H9 (cell line): ENCODE data around the gene DCUN1D2. TPM values are rescaled to one million over a fixed set of nuclear protein-coding genes. Genes with fewer than 3 reads are reported as not detected.

ENCODE experiments used
- DNase-seq: peaks from one replicate; pipeline ENCODE4 v3.0.0-alpha.2; 2017
- H2AFZ ChIP-seq: one replicate; pipeline ENCODE4 v1.6.1; 2013; ENCODE audit warnings: mild to moderate bottlenecking, low read length, control low read depth, moderate library complexity
- H2AK5ac ChIP-seq: 2 replicates; pipeline ENCODE4 v1.6.1; 2013; ENCODE audit warnings: low read length, control low read depth, mixed read lengths; ENCODE audit not compliant: insufficient read length
- H2BK120ac ChIP-seq: one replicate; pipeline ENCODE4 v1.6.1; 2013; ENCODE audit warnings: low read depth, mild to moderate bottlenecking, low read length, control low read depth, inconsistent platforms; ENCODE audit not compliant: poor library complexity, severe bottlenecking
- H2BK12ac ChIP-seq: 2 replicates; pipeline ENCODE4 v1.6.1; 2013; ENCODE audit warnings: low read length, control low read depth, mixed read lengths, low read depth; ENCODE audit not compliant: insufficient read length
- H2BK15ac ChIP-seq: 2 replicates; pipeline ENCODE4 v1.6.1; 2013; ENCODE audit warnings: low read depth, low read length, control low read depth
- H2BK20ac ChIP-seq: one replicate; pipeline ENCODE4 v1.6.1; 2013; ENCODE audit warnings: low read depth, mild to moderate bottlenecking, low read length, control low read depth, inconsistent platforms; ENCODE audit not compliant: poor library complexity, severe bottlenecking
- H2BK5ac ChIP-seq: 2 replicates; pipeline ENCODE4 v1.6.1; 2013; ENCODE audit warnings: low read length, control low read depth, mixed read lengths; ENCODE audit not compliant: insufficient read length
- H3K14ac ChIP-seq: 2 replicates; pipeline ENCODE4 v1.6.1; 2013; ENCODE audit warnings: low read length, control low read depth; ENCODE audit not compliant: insufficient read depth
- H3K18ac ChIP-seq: 2 replicates; pipeline ENCODE4 v1.6.1; 2013; ENCODE audit warnings: low read depth, mild to moderate bottlenecking, mixed read lengths, low read length, control low read depth; ENCODE audit not compliant: insufficient read length
- H3K23ac ChIP-seq: 2 replicates; pipeline ENCODE4 v1.6.1; 2013; ENCODE audit warnings: low read length, control low read depth, mixed read lengths, low read depth; ENCODE audit not compliant: insufficient read length
- H3K23me2 ChIP-seq: 2 replicates; pipeline ENCODE4 v1.6.1; 2013; ENCODE audit warnings: low read depth, mild to moderate bottlenecking, mixed read lengths, low read length, control low read depth; ENCODE audit not compliant: insufficient read length, poor library complexity, severe bottlenecking
- H3K27ac ChIP-seq: 2 replicates; pipeline ENCODE4 v1.5.1; 2013; ENCODE audit warnings: low read length, control low read depth, mixed read lengths, low read depth; ENCODE audit not compliant: insufficient read length
- H3K27me3 ChIP-seq: 2 replicates; pipeline ENCODE4 v1.6.1; 2013; ENCODE audit warnings: low read length, control low read depth, inconsistent platforms; ENCODE audit not compliant: insufficient read depth
- H3K4ac ChIP-seq: 2 replicates; pipeline ENCODE4 v1.6.1; 2013; ENCODE audit warnings: low read depth, mild to moderate bottlenecking, control low read depth, inconsistent platforms, low read length, moderate library complexity
- H3K4me1 ChIP-seq: 2 replicates; pipeline ENCODE4 v1.6.1; 2013; ENCODE audit warnings: low read length, control low read depth, inconsistent platforms; ENCODE audit not compliant: insufficient read depth
- H3K4me2 ChIP-seq: 2 replicates; pipeline ENCODE4 v1.6.1; 2013; ENCODE audit warnings: low read length, control low read depth, mixed read lengths; ENCODE audit not compliant: insufficient read length, insufficient read depth
- H3K56ac ChIP-seq: 2 replicates; pipeline ENCODE4 v1.6.1; 2013; ENCODE audit warnings: low read depth, mild to moderate bottlenecking, mixed read lengths, low read length, control low read depth; ENCODE audit not compliant: insufficient read length
- H3K79me1 ChIP-seq: 2 replicates; pipeline ENCODE4 v1.6.1; 2013; ENCODE audit warnings: low read depth, mild to moderate bottlenecking, moderate library complexity, low read length, control low read depth, inconsistent platforms; ENCODE audit not compliant: insufficient read depth, poor library complexity, severe bottlenecking
- H3K79me2 ChIP-seq: 2 replicates; pipeline ENCODE4 v1.6.1; 2013; ENCODE audit warnings: low read length, control low read depth, inconsistent platforms; ENCODE audit not compliant: insufficient read depth
- H3K9ac ChIP-seq: 2 replicates; pipeline ENCODE4 v1.6.1; 2013; ENCODE audit warnings: low read length, control low read depth, mixed read lengths; ENCODE audit not compliant: insufficient read length; ENCODE audit errors: extremely low read depth
- H3K9me3 ChIP-seq: one replicate; pipeline ENCODE4 v1.6.1; 2013; ENCODE audit warnings: low read depth, low read length, inconsistent platforms; ENCODE audit not compliant: control insufficient read depth
- H3T11ph ChIP-seq: one replicate; pipeline ENCODE4 v1.6.1; 2013; ENCODE audit warnings: mild to moderate bottlenecking, low read length, control low read depth, inconsistent platforms
- H4K20me1 ChIP-seq: one replicate; pipeline ENCODE4 v1.6.1; 2013; ENCODE audit not compliant: control insufficient read depth, insufficient read length, insufficient read depth
- H4K5ac ChIP-seq: 2 replicates; pipeline ENCODE4 v1.6.1; 2013; ENCODE audit warnings: low read depth, mild to moderate bottlenecking, mixed read lengths, low read length, control low read depth; ENCODE audit not compliant: insufficient read length
- H4K8ac ChIP-seq: replicated peaks from 2 replicates; pipeline ENCODE4 v1.6.1; 2013; ENCODE audit warnings: low read length, control low read depth, mixed read lengths, low read depth; ENCODE audit not compliant: insufficient read length
- H4K91ac ChIP-seq: 2 replicates; pipeline ENCODE4 v1.6.1; 2013; ENCODE audit warnings: low read depth, mild to moderate bottlenecking, moderate library complexity, mixed read lengths, low read length, control low read depth; ENCODE audit not compliant: insufficient read length
- H3K27ac Mint-ChIP-seq, 3 experiments: 2 replicates in 2 of 3; 3 replicates in 1 of 3; pipeline ENCODE4 v1.8.0; 2020 to 2021; ENCODE audit warnings: mixed read lengths in 3 of 3, mild to moderate bottlenecking in 1 of 3, moderate library complexity in 1 of 3
- H3K27me3 Mint-ChIP-seq: 2 replicates; pipeline ENCODE4 v1.8.0; 2021; ENCODE audit warnings: low read depth, mild to moderate bottlenecking, moderate library complexity, mixed read lengths
- H3K36me3 Mint-ChIP-seq, 3 experiments: 2 replicates in 2 of 3; 3 replicates in 1 of 3; pipeline ENCODE4 v1.8.0; 2020 to 2021; ENCODE audit warnings: low read depth in 3 of 3, mixed read lengths in 3 of 3; ENCODE audit not compliant: insufficient read depth in 1 of 3
- H3K4me1 Mint-ChIP-seq, 2 experiments: 2 replicates each; pipeline ENCODE4 v1.8.0; 2020; ENCODE audit warnings: mixed read lengths in 2 of 2
- H3K4me3 Mint-ChIP-seq, 2 experiments: 2 replicates in 1 of 2; 3 replicates in 1 of 2; pipeline ENCODE4 v1.8.0; 2020 to 2021; ENCODE audit warnings: mild to moderate bottlenecking in 2 of 2, mixed read lengths in 2 of 2, moderate library complexity in 1 of 2
- H3K9me3 Mint-ChIP-seq, 2 experiments: 2 replicates in 1 of 2; 3 replicates in 1 of 2; pipeline ENCODE4 v1.8.0; 2020; ENCODE audit warnings: mild to moderate bottlenecking in 2 of 2, mixed read lengths in 2 of 2, moderate library complexity in 1 of 2
- WGBS: extraction: QIAGEN DNeasy Blood & Tissue Kit; methylation state at CpG from one replicate; pipeline ENCODE4 v1.1.7; 2013; ENCODE audit warnings: missing lambda C conversion rate, low lambda C conversion rate, mixed read lengths; ENCODE audit not compliant: insufficient read length; ENCODE audit errors: extremely low coverage; 5-methylcytosine and 5-hydroxymethylcytosine counted together
- total RNA-seq: library from RNA; stranded (reverse); gene quantifications from 2 replicates; pipeline ENCODE4 v1.2.1, GENCODE V29; 2021
- TF ChIP-seq, protein P1 (sequence below): fragments of 200-600 bp; sonication (generic); conservative IDR thresholded peaks from 3 replicates; pipeline ENCODE4 v1.8.0; 2021; ENCODE audit warnings: antibody characterized with exemption, mild to moderate bottlenecking

Gene DCUN1D2
- total RNA-seq, 1 experiment from 2014 or later: 36.8 TPM

GRCh38 chr13:113475280-113475679, 15.2 kb downstream of the DCUN1D2 start:
- WGBS: no CpG with 5 or more reads among the region's 11 CpGs
- Mint-ChIP-seq H3K27me3 (no peaks in the 10 kb centered on the region), H3K4me3 (no peak overlapping the region; a peak in 1 of 5 replicates), H3K36me3 (peaks cover 13 to 81% (median 80%) of the 10 kb centered on the region in 3 experiments), H3K9me3 (no peaks in the 10 kb centered on the region; a peak in 1 of 5 replicates), H3K27ac (no peak overlapping the region; a peak in 1 of 7 replicates), H3K4me1 (peaks cover 2 to 17% of the 10 kb centered on the region in 2 experiments; a peak in 3 of 4 replicates)
- Histone ChIP-seq H2BK15ac (no peak overlapping the region), H4K5ac (no peak overlapping the region), H3K23me2 (peaks cover 2% of the 10 kb centered on the region), H2BK5ac (no peak overlapping the region), H3K4me2 (no peak overlapping the region), H2BK12ac (no peak overlapping the region), H3T11ph (no peak overlapping the region), H2AK5ac (no peak overlapping the region), H3K27me3 (no peaks in the 10 kb centered on the region), H3K27ac (no peak overlapping the region), H2AFZ (no peak overlapping the region), H3K79me1 (no peaks in the 10 kb centered on the region), H3K18ac (no peak overlapping the region), H3K14ac (no peak overlapping the region), H3K9ac (no peak overlapping the region), H3K9me3 (no peaks in the 10 kb centered on the region), H3K4ac (no peak overlapping the region), H2BK20ac (no peak overlapping the region), H2BK120ac (no peak overlapping the region), H4K20me1 (no peaks in the 10 kb centered on the region), H3K79me2 (no peaks in the 10 kb centered on the region), H3K56ac (no peak overlapping the region), H3K23ac (no peak overlapping the region), H4K8ac (no peak overlapping the region), H4K91ac (no peak overlapping the region), H3K4me1 (no peaks in the 10 kb centered on the region)
- no peak for DNase-seq
- TF ChIP-seq, protein P1, sequence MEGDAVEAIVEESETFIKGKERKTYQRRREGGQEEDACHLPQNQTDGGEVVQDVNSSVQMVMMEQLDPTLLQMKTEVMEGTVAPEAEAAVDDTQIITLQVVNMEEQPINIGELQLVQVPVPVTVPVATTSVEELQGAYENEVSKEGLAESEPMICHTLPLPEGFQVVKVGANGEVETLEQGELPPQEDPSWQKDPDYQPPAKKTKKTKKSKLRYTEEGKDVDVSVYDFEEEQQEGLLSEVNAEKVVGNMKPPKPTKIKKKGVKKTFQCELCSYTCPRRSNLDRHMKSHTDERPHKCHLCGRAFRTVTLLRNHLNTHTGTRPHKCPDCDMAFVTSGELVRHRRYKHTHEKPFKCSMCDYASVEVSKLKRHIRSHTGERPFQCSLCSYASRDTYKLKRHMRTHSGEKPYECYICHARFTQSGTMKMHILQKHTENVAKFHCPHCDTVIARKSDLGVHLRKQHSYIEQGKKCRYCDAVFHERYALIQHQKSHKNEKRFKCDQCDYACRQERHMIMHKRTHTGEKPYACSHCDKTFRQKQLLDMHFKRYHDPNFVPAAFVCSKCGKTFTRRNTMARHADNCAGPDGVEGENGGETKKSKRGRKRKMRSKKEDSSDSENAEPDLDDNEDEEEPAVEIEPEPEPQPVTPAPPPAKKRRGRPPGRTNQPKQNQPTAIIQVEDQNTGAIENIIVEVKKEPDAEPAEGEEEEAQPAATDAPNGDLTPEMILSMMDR: no peak
